OCI-LY1 (cell line): Measurements from ENCODE around the gene HSD17B7.
"Not testable (repeated sequence)": the region's sequence is repeated elsewhere in the genome, so short reads cannot be mapped to it uniquely, and the experiment has no call there.

Experiments
- EZH2 ChIP-seq: fragments of 200-600 bp; sonication (generic), shearing (Covaris generic); IDR thresholded peaks from 2 replicates; pipeline ENCODE4 v1.8.0; 2017; ENCODE audit warnings: borderline replicate concordance, mixed run types, mild to moderate bottlenecking, antibody characterized with exemption, low read length, moderate library complexity, mixed read lengths
- TF ChIP-seq, protein P1 (sequence below): fragments of 200-600 bp; sonication (generic), shearing (Covaris generic); IDR thresholded peaks from 2 replicates; pipeline ENCODE4 v1.5.1; 2017; ENCODE audit warnings: mild to moderate bottlenecking, antibody characterized with exemption, low read length, moderate library complexity, mixed read lengths

DNA sequence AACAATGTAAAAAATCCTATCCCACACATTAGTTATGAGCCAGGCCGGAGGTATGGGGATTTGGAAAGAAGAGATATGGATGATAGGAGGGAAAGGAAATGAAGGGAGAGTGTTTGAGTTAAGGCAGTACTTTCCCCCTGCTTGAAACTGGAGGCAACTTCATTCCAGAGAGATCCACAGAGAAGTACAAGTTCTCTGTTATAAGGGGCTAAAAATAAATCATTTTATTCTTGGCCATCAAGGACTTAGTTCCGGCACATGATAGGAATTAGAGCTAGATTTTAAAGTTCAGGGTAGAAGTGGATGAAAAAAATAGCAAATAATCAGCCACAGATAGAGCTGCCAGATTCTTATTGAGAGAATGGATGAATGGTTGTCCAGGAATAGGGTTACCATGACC is 27.6 kb downstream of the HSD17B7 start:
- TF ChIP-seq, protein P1, sequence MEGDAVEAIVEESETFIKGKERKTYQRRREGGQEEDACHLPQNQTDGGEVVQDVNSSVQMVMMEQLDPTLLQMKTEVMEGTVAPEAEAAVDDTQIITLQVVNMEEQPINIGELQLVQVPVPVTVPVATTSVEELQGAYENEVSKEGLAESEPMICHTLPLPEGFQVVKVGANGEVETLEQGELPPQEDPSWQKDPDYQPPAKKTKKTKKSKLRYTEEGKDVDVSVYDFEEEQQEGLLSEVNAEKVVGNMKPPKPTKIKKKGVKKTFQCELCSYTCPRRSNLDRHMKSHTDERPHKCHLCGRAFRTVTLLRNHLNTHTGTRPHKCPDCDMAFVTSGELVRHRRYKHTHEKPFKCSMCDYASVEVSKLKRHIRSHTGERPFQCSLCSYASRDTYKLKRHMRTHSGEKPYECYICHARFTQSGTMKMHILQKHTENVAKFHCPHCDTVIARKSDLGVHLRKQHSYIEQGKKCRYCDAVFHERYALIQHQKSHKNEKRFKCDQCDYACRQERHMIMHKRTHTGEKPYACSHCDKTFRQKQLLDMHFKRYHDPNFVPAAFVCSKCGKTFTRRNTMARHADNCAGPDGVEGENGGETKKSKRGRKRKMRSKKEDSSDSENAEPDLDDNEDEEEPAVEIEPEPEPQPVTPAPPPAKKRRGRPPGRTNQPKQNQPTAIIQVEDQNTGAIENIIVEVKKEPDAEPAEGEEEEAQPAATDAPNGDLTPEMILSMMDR: not testable (repeated sequence)
- TF ChIP-seq EZH2: not testable (repeated sequence)
